Measurements from ENCODE around the gene C5AR2. TPM values are rescaled to one million over a fixed set of nuclear protein-coding genes. Genes with fewer than 3 reads are reported as not detected.

C5AR2 gene
- total RNA-seq, 1 donor from 2014 or later, result 0.07 TPM

- Mint-ChIP-seq H3K36me3 (ENCODE audit: low read depth) (peaks cover 24% of the 10 kb centered on the region), H3K27ac (ENCODE audit: unreplicated experiment) (no peak overlapping the region), H3K27me3 (ENCODE audit: low read depth) (no peaks in the 10 kb centered on the region), H3K4me3 (ENCODE audit: unreplicated experiment) (no peak overlapping the region), H3K4me1 (ENCODE audit: low read depth) (no peaks in the 10 kb centered on the region), H3K9me3 (ENCODE audit: low read depth) (no peaks in the 10 kb centered on the region)
- TF ChIP-seq, protein P1, sequence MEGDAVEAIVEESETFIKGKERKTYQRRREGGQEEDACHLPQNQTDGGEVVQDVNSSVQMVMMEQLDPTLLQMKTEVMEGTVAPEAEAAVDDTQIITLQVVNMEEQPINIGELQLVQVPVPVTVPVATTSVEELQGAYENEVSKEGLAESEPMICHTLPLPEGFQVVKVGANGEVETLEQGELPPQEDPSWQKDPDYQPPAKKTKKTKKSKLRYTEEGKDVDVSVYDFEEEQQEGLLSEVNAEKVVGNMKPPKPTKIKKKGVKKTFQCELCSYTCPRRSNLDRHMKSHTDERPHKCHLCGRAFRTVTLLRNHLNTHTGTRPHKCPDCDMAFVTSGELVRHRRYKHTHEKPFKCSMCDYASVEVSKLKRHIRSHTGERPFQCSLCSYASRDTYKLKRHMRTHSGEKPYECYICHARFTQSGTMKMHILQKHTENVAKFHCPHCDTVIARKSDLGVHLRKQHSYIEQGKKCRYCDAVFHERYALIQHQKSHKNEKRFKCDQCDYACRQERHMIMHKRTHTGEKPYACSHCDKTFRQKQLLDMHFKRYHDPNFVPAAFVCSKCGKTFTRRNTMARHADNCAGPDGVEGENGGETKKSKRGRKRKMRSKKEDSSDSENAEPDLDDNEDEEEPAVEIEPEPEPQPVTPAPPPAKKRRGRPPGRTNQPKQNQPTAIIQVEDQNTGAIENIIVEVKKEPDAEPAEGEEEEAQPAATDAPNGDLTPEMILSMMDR (IDR thresholded peaks at IDR 0.05), result no peak
- DNase-seq (ENCODE audit: low spot score), result no peak
Observed at GRCh38 chr19:47375694-47376588, 44.0 kb downstream of the C5AR2 start.

- TF ChIP-seq, protein P1 (IDR thresholded peaks at IDR 0.05), result no peak
- Mint-ChIP-seq H3K27me3 (ENCODE audit: low read depth) (no peaks in the 10 kb centered on the region), H3K36me3 (ENCODE audit: low read depth) (peaks cover 30% of the 10 kb centered on the region), H3K4me3 (ENCODE audit: unreplicated experiment) (no peak overlapping the region), H3K4me1 (ENCODE audit: low read depth) (no peaks in the 10 kb centered on the region), H3K9me3 (ENCODE audit: low read depth) (no peaks in the 10 kb centered on the region), H3K27ac (ENCODE audit: unreplicated experiment) (no peak overlapping the region)
- no peak for DNase-seq (ENCODE audit: low spot score)
Observed at GRCh38 chr19:47376589-47377144, 44.7 kb downstream of the C5AR2 start.

DNA sequence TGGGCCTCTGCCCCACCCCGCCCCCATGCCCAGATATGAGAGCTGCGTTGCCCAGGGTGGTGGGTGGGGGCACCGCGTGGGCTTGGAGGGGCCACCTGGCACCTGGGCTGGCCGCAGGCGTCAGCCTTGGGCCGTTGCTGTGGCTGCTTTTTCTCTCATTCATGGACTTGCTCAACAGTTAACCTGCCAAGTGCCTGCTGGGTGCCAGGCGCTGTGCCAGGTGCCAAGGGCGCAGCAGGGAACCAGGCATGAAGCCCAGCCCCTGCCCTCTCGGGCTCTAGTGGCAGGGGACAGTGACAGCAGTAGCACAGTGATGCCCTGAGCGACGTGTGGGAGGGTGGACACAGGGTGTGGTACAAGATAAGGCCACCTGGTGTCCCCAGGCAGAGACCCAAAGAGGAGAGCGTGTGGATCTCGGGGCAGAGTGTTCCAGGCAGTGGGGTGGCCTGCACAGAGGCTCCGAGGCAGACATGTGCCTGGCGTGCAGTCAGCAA lies 45.3 kb downstream of the C5AR2 start:
- DNase-seq (ENCODE audit: low spot score), result no peak
- no peaks in the 10 kb centered on the region for H3K27me3 Mint-ChIP-seq (ENCODE audit: low read depth)
- TF ChIP-seq, protein P1 (IDR thresholded peaks at IDR 0.05), result no peak
- no peak overlapping the region for H3K4me3 Mint-ChIP-seq (ENCODE audit: unreplicated experiment)
- H3K27ac Mint-ChIP-seq (ENCODE audit: unreplicated experiment), result no peak overlapping the region
- H3K4me1 Mint-ChIP-seq (ENCODE audit: low read depth), result no peaks in the 10 kb centered on the region
- peaks cover 32% of the 10 kb centered on the region for H3K36me3 Mint-ChIP-seq (ENCODE audit: low read depth)
- H3K9me3 Mint-ChIP-seq (ENCODE audit: low read depth), result no peaks in the 10 kb centered on the region

- Mint-ChIP-seq H3K4me1 (ENCODE audit: low read depth) (no peaks in the 10 kb centered on the region), H3K27ac (ENCODE audit: unreplicated experiment) (no peak overlapping the region), H3K27me3 (ENCODE audit: low read depth) (no peaks in the 10 kb centered on the region), H3K36me3 (ENCODE audit: low read depth) (peaks cover 32% of the 10 kb centered on the region), H3K4me3 (ENCODE audit: unreplicated experiment) (no peak overlapping the region), H3K9me3 (ENCODE audit: low read depth) (no peaks in the 10 kb centered on the region)
- no peak for DNase-seq (ENCODE audit: low spot score)
- TF ChIP-seq, protein P1 (IDR thresholded peaks at IDR 0.05), result no peak
Observed at GRCh38 chr19:47377801-47378200, 45.8 kb downstream of the C5AR2 start.

DNA sequence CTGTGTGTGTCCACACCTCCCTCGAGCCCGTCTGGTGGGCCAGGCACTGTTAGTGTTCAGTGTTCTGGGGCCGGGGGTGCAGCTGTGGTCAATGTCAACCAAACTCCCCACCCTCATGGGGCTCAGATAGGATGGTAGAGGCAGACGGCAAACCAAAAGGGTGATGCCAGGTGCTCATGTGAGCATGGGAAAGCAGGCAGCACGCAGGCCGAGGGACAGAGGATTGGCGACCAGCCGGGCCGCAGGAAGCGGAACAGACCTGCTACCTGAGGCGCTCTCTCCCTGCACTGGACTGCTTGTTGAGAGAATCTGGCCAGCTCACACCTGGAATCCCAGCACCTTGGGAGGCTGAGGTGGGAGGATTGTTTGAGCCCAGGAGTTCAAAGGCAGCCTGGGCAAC lies 46.3 kb downstream of the C5AR2 start:
- peaks cover 2% of the 10 kb centered on the region for H3K4me1 Mint-ChIP-seq (ENCODE audit: low read depth)
- no peak for DNase-seq (ENCODE audit: low spot score)
- no peak overlapping the region for H3K27ac Mint-ChIP-seq (ENCODE audit: unreplicated experiment)
- no peak overlapping the region for H3K4me3 Mint-ChIP-seq (ENCODE audit: unreplicated experiment)
- TF ChIP-seq, protein P1 (IDR thresholded peaks at IDR 0.05), result no peak
- H3K36me3 Mint-ChIP-seq (ENCODE audit: low read depth), result peaks cover 32% of the 10 kb centered on the region
- H3K9me3 Mint-ChIP-seq (ENCODE audit: low read depth), result no peaks in the 10 kb centered on the region
- no peaks in the 10 kb centered on the region for H3K27me3 Mint-ChIP-seq (ENCODE audit: low read depth)
